HG03103 (cell line): ENCODE results near the gene GLIPR1.
"Not testable (repeated sequence)": the region's sequence is repeated elsewhere in the genome, so short reads cannot be mapped to it uniquely, and the experiment has no call there.

ENCODE experiments used
- ATAC-seq: cut with Tn5 transposase; IDR thresholded peaks from one replicate; pipeline ENCODE4 v1.9.1; 2021; ENCODE audit warnings: low read depth; ENCODE audit not compliant: unreplicated experiment

GLIPR1 gene

DNA sequence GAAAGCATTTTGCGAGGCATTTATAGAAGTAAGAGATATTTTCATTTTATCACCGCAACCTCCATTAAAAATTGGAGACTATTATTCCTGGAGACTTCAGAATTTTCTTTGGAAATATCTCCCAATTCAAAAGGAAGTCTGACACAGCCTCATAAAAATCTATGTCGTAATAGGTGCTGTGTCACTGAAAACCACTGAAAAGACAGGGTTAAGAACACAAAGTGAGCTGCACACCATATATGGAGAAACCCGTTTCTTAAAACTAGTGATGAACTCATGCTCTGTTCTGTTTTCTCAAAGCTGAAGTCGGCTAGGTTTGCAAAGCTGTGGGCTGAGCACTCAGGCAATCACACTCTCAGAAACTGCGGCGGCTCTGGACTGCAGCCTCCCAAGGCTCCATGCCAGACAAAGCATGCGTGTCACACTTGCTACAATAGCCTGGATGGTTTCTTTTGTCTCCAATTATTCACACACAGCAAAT is at the start of gene GLIPR1:
GLIPR1 (plus strand) TSS at position 287 of the 481 bp plus-strand sequence; CDS start at position 413, 126 bp downstream.
- ATAC-seq: peak; percentile 87

DNA sequence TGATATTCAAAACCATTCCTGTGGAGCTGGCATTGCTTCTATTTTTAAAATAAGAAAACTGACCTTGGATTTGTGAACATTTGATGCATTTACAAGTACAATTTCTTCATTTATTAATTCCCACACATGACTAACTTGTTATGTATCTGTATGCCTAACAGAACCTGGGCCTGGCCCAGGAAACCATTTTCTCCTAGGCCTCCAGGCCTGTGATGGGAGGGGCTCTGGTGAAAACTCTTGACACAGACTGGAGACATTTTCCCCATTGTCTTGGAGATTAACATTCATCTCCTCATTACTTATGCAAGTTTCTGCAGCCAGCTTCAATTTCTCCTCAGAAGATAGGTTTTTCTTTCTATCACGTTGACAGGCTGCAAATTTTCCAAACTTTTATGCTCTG is 47.6 kb upstream of the GLIPR1 start:
- ATAC-seq: no peak

DNA sequence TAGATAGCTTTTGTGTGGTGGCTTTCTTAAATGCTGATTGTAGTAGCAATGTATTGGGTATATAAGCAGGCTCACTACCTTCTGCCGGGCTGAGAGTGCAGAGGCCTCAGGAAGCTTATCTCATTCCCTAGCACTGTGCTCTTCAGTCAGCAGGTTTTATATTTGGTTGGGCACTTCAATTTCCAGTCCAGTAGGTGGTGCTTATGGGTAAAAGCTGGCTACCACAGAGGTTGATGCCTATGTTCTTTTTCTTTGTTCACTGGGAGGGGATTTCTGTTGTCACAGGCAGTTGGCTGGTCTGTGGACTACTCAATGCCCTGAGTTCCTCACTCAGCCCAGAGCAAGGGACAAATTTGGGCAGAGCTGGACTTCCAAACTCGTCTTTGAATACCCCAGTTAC is 43.0 kb upstream of the GLIPR1 start:
- ATAC-seq: peak; percentile 86

DNA sequence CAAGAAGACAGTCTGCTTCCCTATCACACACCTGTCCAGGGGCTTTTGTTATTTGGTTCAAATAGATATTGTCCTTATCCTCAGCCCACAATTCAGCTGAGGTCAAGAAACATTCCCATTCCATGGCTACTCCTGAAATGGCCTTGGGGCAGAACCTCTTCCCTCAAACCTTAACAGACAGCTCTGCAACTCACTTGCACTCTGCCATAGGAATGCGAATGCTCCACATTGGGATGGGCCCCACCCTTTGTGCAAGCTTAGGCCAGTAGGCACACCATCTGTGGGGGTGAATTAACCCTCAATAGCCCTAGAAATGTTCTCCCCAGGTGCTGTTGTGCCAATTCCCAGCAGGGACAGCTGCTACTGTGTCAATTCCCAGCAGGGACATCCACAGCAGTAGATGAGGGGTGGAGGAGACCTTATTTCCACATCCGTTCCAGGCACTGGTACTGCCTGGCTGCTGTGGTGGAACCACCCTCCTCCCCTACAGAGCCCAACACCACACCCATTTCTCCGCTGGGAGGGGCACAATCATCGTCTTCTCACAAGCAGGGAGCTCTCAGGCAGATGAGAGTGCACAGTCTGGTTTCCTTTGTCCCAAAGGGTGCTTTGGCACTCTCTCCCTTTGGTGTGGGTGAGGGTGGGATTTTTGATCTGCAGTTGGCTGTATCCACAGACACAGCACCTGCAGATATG is 42.3 kb upstream of the GLIPR1 start:
- ATAC-seq: no peak

DNA sequence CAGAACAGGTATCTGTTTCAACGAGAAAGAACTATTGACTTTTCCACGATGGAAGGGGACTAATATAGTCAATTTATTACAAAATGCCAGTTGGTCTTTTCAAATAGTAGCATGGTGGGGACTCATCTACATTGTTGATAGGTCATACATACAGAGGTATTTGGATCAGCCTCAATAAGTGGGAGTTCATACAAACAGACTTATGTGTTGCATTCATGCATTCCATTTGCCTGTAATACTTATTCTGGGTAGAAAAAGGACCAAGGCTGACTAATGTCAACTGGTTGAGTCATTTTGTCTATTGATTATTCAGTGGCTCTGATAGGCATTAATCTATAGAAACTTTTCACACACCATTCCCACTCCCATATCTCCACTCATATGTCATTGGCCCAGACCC is 41.5 kb upstream of the GLIPR1 start:
- ATAC-seq: no peak

DNA sequence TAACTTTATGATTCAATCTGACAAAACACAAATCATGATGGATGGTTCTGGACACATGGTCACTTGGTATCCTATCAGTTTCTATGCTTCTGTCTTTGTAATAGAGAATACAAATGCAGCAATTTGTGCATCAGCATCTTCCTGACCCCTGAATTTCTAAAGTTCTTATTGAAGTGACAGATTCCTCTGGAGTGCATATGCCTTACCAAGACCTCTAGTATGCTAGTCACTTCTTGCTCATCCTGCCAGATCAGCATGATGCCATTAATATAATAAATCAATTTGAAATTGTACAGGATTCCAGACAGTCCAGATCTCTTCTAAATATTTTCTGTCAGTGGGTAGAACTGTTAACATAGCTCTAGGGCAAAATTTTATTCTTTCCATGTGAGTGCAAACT is 40.6 kb upstream of the GLIPR1 start:
- no peak for ATAC-seq

DNA sequence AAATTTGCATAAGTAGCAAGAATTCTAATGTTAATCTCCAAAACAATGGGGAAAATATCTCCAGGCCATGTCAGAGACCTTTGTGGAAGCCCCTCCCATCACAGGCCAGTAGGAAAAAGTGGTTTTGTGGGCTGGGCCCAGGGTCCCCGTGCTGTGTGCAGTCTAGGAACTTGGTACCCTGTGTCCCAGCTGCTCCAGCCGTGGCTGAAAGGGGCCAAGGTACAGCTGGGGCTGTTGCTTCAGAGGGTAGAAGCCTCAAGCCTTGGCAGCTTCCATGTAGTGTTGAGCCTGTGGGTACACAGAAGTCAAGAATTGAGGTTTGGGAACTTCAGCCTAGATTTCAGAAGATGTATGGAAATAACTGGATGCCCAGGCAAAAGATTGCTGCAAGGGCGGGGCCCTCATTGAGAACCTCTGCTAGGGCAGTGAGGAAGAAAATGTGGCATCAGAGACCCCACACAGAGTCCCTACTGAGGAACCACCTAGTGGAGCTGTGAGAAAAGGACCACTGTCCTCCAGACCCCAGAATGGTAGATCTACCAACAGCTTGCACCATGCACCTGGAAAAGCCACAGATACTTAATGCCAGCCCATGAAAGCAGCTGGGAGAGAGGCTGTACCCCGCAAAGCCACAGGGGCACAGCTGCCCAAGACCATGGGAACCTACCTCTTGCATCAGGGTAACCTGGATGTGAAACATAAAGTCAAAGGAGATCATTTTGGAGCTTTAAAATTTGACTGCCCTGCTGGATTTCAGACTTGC is 38.7 kb upstream of the GLIPR1 start:
- not testable (repeated sequence) for ATAC-seq

DNA sequence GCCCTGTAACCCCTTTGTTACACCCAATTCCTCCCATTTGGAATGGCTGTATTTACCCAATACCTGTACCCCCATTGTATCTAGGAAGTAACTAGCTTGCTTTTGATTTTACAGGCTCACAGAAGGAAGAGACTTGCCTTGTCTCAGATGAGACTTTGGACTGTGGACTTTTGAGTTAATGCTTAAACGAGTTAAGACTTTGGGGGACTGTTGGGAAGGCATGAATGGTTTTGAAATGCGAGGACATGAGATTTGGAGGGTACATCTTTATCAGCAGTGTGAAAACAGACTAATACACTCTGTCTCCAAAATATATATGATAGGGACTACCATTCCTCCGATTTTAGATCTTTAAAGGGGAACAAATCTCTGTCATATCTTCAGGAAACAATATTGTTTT is 38.1 kb upstream of the GLIPR1 start:
- ATAC-seq: not testable (repeated sequence)

DNA sequence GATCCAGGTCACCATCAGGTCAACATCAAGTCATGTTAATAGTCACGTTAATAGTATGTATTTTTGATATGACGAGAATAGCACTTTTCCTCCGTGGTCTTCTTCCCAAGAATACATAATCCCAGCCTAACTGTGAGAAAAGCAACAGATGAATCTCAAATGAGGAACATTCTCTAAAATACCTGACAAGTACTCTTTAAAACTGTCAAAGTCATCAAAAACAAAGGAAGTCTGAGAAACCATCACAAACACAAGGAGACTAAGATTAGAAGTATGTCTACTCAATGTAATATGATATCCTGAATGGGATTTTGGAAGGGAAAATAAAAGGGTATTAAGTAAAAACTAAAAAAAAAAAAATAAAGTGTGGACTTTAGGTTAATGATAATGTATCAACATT is 36.8 kb upstream of the GLIPR1 start:
- no peak for ATAC-seq

DNA sequence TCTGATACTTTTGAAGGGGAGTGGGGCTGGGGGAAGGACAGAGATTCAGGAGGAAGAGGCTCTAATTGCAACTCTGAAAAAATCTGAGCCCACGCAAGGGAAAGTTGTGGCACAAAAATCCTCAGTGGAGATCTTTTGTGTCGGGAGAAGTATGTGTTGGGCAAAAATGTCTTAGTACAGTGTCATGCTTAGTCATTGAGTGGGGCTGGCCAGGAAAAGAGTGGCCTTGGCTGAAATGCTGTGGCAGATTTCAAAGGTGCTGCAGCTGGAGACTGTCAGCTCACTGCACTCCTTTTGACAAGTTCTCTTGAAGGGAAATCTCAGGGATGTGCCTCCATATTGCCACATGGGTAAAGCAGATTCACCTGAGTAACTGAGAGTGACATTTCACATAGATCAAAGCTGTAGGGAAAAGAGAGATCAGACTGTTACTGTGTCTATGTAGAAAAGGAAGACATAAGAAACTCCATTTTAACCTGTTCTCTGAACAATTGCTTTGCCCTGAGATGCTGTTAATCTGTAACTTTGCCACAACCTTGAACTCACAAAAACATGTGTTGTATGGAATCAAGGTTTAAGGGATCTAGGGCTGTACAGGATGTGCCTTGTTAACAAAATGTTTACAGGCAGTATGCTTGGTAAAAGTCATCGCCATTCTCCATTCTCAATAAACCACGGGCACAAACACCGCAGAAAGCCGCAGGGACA is 36.0 kb upstream of the GLIPR1 start:
- no peak for ATAC-seq

DNA sequence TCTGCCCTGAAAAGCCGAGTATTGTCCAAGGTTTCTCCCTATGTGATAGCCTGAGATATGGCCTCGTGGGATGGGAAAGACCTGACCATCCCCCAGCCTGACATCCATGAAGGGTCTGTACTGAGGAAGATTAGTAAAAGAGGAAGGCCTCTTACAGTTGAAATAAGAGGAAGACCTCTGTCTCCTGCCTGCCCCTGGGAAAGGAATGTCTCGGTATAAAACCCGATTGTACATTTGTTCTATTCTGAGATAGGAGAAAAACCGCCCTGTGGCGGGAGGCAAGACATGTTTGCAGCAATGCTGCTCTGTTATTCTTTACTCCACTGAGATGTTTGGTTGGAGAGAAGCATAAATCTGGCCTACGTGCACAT is 35.4 kb upstream of the GLIPR1 start:
- ATAC-seq: not testable (repeated sequence)

DNA sequence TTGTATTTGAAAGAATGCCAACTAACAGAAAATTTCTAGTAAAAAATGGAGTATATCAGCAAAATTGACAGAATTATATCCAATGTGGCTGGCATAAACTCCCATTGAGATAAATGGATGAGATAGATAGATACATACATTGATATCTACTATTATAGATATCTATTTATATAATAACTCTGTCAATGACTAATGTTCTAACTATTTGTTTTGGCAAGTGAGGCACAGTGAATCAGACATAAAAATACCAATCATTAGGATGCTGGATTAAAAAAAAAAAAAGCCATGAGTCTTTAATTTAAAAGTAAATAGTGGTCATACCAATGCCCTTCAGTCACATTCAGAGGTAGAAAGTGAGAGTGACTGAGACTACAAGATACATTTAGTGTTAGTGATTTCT is 33.7 kb upstream of the GLIPR1 start:
- ATAC-seq: no peak

DNA sequence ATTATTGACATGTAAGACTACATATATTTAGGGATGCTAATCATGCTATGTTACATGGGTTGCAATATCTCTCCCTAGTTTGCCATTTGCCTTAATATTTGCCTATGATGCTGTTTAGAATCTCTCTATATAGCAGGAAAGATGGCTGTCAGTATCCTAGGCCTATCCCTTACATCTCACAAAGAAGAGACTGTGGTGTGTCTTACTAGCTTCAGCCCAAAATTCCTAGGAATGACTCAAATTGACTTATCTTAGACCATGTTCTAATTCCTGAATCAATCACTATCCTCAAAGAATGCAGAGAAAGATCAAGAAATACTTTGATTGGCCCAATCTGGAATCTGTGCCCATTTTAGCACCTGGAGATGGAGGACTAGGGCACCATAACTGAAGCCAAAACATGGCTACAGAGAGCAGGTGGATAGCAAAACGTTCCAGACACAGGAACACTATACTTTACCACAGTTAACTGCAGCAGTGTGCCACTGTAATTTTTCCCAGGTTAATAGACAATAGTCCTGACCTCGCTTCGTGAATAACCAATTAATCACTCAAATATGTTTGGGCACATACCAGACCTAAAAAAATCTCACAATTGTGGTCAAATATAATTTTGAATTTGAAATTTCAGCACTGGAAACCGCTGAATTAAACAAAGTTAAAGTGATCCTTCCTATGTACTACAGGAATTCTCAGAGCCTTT is 32.7 kb upstream of the GLIPR1 start:
- no peak for ATAC-seq

DNA sequence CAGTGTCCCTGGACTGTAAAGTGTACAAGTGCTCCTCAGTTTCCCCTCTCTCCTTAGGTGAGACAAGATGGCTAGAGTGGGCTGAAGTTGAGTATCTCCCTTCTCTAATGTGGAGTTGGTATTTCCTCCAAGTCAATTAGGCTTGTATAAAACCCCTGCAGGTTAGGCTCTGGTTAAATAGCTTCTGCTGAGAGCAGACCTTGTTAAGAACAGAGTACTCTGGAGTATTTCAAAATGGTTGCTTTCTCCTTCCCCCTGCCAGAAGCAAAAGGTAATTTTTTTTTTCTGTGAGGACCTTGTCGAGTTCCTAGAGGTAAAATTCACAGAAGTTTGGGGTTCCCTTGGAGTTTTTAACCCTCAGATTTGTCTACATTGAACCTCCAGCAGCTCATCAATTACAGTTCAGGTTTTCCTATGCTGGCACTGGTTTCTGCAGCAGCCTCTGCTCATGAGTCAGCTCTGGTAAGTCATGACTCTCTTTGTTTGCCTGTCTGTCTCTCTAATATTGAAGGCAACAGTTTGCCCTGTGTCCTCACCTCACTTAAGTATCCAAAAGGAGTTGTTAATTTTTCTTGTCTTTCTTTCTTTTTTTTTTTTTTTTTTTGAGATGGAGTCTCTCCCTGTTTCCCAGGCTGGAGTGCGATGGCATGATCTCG is 27.8 kb upstream of the GLIPR1 start:
- no peak for ATAC-seq

DNA sequence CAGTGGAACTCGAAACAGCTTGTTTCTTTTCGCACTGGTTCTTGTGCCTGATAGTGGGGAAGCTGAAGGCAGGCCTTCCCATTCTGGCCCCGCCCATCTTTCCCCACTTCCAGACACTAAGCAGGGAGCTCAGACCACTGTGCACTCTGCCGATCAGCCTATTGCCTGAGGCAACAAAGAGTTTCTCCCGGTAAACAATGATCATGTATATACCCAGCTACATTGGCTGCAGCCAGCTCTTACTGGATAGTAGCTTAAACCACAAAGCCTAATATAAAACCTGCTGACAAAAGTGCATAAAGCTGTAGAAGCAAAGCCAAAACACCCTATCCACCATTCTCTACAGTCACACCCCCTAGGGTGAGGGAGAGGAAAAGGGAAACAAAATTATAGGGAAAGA is 24.7 kb upstream of the GLIPR1 start:
- no peak for ATAC-seq

DNA sequence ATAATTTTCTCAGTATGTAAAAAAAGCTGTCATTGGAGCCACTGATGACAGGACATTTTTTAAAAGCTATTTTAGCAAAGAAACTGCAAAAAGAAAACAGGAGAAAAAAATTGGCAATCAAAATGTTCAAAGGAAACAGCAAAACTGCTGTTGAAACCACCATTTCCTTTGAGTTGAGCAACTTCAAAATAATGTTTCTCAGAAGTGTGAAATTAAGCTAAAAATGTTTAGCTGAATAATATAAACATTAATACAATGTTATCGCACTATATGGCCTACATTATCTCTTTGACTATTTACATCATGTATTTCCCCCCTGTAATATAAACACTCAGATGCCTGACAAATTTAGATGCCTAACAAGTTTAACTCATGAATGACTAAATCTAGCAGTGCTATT is 23.4 kb upstream of the GLIPR1 start:
- no peak for ATAC-seq

DNA sequence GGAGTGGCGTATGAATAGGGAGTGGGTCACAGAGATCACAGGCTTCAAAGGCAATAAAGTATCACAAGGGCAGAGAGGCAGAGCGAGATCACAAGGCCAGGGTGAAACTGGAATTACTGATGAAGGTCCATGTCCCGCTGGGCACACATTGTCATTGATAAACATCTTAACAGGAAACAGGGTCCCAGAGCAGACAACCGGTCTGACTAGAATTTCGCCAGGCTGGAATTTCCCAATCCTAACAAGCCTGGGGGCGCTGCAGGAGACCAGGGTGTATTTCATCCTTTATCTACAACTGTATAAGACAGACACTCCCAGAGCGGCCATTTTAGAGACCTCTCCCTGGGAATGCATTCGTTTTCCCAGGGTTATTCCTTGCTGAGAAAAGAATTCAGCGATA is 22.7 kb upstream of the GLIPR1 start:
- not testable (repeated sequence) for ATAC-seq

DNA sequence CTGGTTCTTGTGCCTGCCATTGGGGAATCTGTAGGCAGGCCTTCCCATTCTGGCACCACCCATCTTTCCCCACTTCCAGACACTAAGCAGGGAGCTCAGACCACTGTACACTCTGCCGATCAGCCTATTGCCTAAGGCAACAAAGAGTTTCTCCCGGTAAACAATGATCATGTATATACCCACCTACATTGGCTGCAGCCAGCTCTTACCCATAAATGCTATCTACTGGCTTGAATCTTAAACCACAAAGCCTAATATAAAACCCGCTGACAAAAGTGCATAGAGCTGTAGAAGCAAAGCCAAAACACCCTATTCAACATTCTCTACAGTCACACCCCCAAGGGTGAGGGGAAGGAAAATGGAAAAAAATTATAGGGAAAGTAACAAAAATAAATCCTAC is 20.8 kb upstream of the GLIPR1 start:
- ATAC-seq: no peak

DNA sequence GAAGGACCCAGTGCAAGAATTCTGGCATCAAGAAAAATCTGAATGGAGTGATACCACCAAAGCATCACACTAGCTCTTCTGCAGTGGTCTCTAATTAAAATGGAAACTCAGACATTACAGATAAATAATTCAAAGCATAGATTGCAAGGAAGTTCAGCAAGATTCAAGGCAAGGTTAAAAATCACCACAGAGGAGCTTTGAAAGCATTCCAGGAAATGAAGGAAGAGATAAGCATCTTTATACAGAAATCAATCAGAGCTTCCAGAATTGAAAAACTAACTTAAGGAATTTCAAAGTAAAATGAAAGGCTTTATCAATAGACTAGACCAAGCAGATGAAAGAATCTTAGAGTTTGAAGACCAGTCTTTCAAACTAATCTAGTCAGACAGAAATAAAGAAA is 20.4 kb upstream of the GLIPR1 start:
- ATAC-seq: no peak
